Left ventricle myocardium superior (tissue), 1 donor: ENCODE measurements around the gene NDUFAF8. TPM values are rescaled to one million over a fixed set of nuclear protein-coding genes. Genes with fewer than 3 reads are reported as not detected.
A peak's percentile ranks its signal among the peaks of the same experiment; 100 is the strongest.

ENCODE experiments used
- ATAC-seq: fragments of 200-7000 bp; cut with Tn5 transposase; one replicate; pipeline ENCODE4 v1.9.1; 2020; ENCODE audit warnings: mild to moderate bottlenecking, moderate library complexity
- DNase-seq: peaks from one replicate; pipeline ENCODE4 v3.0.0-alpha.2; 2020
- intact Hi-C: fragments of 100-400 bp; cut with micrococcal nuclease; formaldehyde crosslinking; loops from one replicate; pipeline ENCODE4 v1.11.0; 2022
- total RNA-seq: library from RNA; stranded (reverse); fragmentation: NEBNext Ultra II Directional; extraction: Animal tissue kit (Norgen Biotek cat#: 25700); gene quantifications from one replicate; pipeline ENCODE4 v1.2.1, GENCODE V29; 2021
- donor health status: DM: no; HTN: yes; CAD: no; lungs with severe emphysema.

Gene NDUFAF8
- total RNA-seq, 1 donor from 2014 or later, result 53.7 TPM

- DNase-seq (no peak), ATAC-seq (no peak)
- intact Hi-C loops, result no loop called here
These were observed 8.3 kb downstream of the NDUFAF8 start for GRCh38 chr17:81247339-81247990.

GRCh38 chr17:81248649-81249048, 9.5 kb downstream of the NDUFAF8 start:
- DNase-seq, result peak; percentile 26
- intact Hi-C loops, result no loop called here
- no peak for ATAC-seq

- no peak for ATAC-seq
- intact Hi-C loops, result no loop called here
- DNase-seq, result no peak
These were observed 10.3 kb downstream of the NDUFAF8 start for GRCh38 chr17:81249223-81250040.

GRCh38 chr17:81250286-81251093, 11.4 kb downstream of the NDUFAF8 start:
- ATAC-seq (no peak), DNase-seq (peak; percentile 26)
- intact Hi-C loops, result no loop called here

- intact Hi-C loops, result no loop called here
- DNase-seq, result peak; percentile 78
These were observed 12.1 kb downstream of the NDUFAF8 start for GRCh38 chr17:81251094-81251708.

GRCh38 chr17:81251709-81252301, 12.7 kb downstream of the NDUFAF8 start:
- intact Hi-C loops, result no loop called here
- ATAC-seq, result peak; percentile 14
- peak; percentile 33 for DNase-seq

More at GRCh38 chr17:81251094-81251708, 12.1 kb downstream of the NDUFAF8 start:
- ATAC-seq, result peak; percentile 59

GRCh38 chr17:81252326-81252986, 13.3 kb downstream of the NDUFAF8 start:
- no peak for DNase-seq
- ATAC-seq, result no peak
- intact Hi-C loops, result no loop called here

- intact Hi-C loops, result no loop called here
- no peak for ATAC-seq
- DNase-seq, result no peak
These were observed 13.8 kb downstream of the NDUFAF8 start for GRCh38 chr17:81252987-81253329.

GRCh38 chr17:81253358-81254131, 14.4 kb downstream of the NDUFAF8 start:
- ATAC-seq, result peak; percentile 46
- DNase-seq, result no peak

GRCh38 chr17:81254955-81255717, 16.0 kb downstream of the NDUFAF8 start:
- ATAC-seq (peak; percentile 92), DNase-seq (peak; percentile 94)
- intact Hi-C loops, result no loop called here

More at GRCh38 chr17:81253358-81254131, 14.4 kb downstream of the NDUFAF8 start:
- intact Hi-C loops, result no loop called here

- no peak for DNase-seq
- no peak for ATAC-seq
- intact Hi-C loops, result no loop called here
These were observed 17.5 kb downstream of the NDUFAF8 start for GRCh38 chr17:81256616-81257015.

GRCh38 chr17:81257533-81257932, 18.4 kb downstream of the NDUFAF8 start:
- ATAC-seq (no peak), DNase-seq (no peak)
- intact Hi-C loops, result no loop called here

GRCh38 chr17:81258292-81258691, 19.2 kb downstream of the NDUFAF8 start:
- DNase-seq, result no peak
- no peak for ATAC-seq
- intact Hi-C loops, result no loop called here

- DNase-seq, result no peak
- ATAC-seq, result no peak
- intact Hi-C loops, result no loop called here
These were observed 20.0 kb downstream of the NDUFAF8 start for GRCh38 chr17:81259058-81259605.

GRCh38 chr17:81260171-81260570, 21.1 kb downstream of the NDUFAF8 start:
- intact Hi-C loops, result no loop called here
- ATAC-seq (no peak), DNase-seq (no peak)

GRCh38 chr17:81260641-81261040, 21.5 kb downstream of the NDUFAF8 start:
- intact Hi-C loops, result no loop called here
- DNase-seq, result no peak
- no peak for ATAC-seq

- ATAC-seq (no peak), DNase-seq (no peak)
- intact Hi-C loops, result no loop called here
These were observed 22.0 kb downstream of the NDUFAF8 start for GRCh38 chr17:81261096-81261495.
